ENCODE results near the gene FAM237B. TPM values are rescaled to one million over a fixed set of nuclear protein-coding genes. Genes with fewer than 3 reads are reported as not detected.
A peak's percentile ranks its signal among the peaks of the same experiment; 100 is the strongest.

The FAM237B gene
- total RNA-seq, 1 donor from 2014 or later = not detected

GRCh38 chr7:90320014-90320413 is 1.1 kb downstream of the FAM237B start:
- no peak for DNase-seq (ENCODE audit: low read depth)
- no peak for TF ChIP-seq CTCF (conservative IDR thresholded peaks at IDR 0.05; ENCODE audit: low read depth, low read length)

GRCh38 chr7:90313907-90314306 is 7.2 kb downstream of the FAM237B start:
- H3K4me3 ChIP-seq (ENCODE audit: low read depth, low read length) = no peak overlapping the region
- TF ChIP-seq CTCF (conservative IDR thresholded peaks at IDR 0.05; ENCODE audit: low read depth, low read length) = no peak
- DNase-seq (ENCODE audit: low read depth) = no peak

More at GRCh38 chr7:90320014-90320413, 1.1 kb downstream of the FAM237B start:
- H3K4me3 ChIP-seq (ENCODE audit: low read depth, low read length) = no peak overlapping the region

- no peak for DNase-seq (ENCODE audit: low read depth)
Measured at GRCh38 chr7:90312745-90313144, 8.4 kb downstream of the FAM237B start.

GRCh38 chr7:90311175-90311574 is 9.9 kb downstream of the FAM237B start:
- peak; percentile 53 for DNase-seq (ENCODE audit: low read depth)
- no peak for TF ChIP-seq CTCF (conservative IDR thresholded peaks at IDR 0.05; ENCODE audit: low read depth, low read length)
- no peak overlapping the region for H3K4me3 ChIP-seq (ENCODE audit: low read depth, low read length)

More at GRCh38 chr7:90312745-90313144, 8.4 kb downstream of the FAM237B start:
- peak; percentile 57 for TF ChIP-seq CTCF (conservative IDR thresholded peaks at IDR 0.05; ENCODE audit: low read depth, low read length)
- no peak overlapping the region for H3K4me3 ChIP-seq (ENCODE audit: low read depth, low read length)

- DNase-seq (ENCODE audit: low read depth) = no peak
- TF ChIP-seq CTCF (conservative IDR thresholded peaks at IDR 0.05; ENCODE audit: low read depth, low read length) = no peak
- no peak overlapping the region for H3K4me3 ChIP-seq (ENCODE audit: low read depth, low read length)
Measured at GRCh38 chr7:90309872-90310271, 11.2 kb downstream of the FAM237B start.

GRCh38 chr7:90303241-90303640 is 17.9 kb downstream of the FAM237B start:
- no peak for DNase-seq (ENCODE audit: low read depth)
- no peak overlapping the region for H3K4me3 ChIP-seq (ENCODE audit: low read depth, low read length)
- no peak for TF ChIP-seq CTCF (conservative IDR thresholded peaks at IDR 0.05; ENCODE audit: low read depth, low read length)
